HepG2 (cell line): ENCODE measurements around the gene AMZ2. TPM values are rescaled to one million over a fixed set of nuclear protein-coding genes. Genes with fewer than 3 reads are reported as not detected.

Experiments
- CBFB ChIP-seq: sonication (generic); formaldehyde crosslinking; IDR thresholded peaks from 2 replicates; pipeline ENCODE4 v1.4.0; 2020; ENCODE audit warnings: missing genetic modification reagents
- CENPBD1 ChIP-seq: sonication (generic); formaldehyde crosslinking; IDR thresholded peaks from 2 replicates; pipeline ENCODE4 v1.8.0; 2022; ENCODE audit warnings: missing genetic modification reagents, low read depth, mild to moderate bottlenecking, borderline replicate concordance
- ELK4 ChIP-seq: sonication (generic); formaldehyde crosslinking; IDR thresholded peaks from 2 replicates; pipeline ENCODE4 v1.9.0; 2021; ENCODE audit warnings: missing genetic modification reagents, borderline replicate concordance
- ETV5 ChIP-seq: IDR thresholded peaks from 2 replicates; pipeline ENCODE4 v1.6.1; 2018; ENCODE audit warnings: missing biosample characterization, missing genetic modification reagents, inconsistent platforms, borderline replicate concordance
- FOXO1 ChIP-seq: sonication (generic); formaldehyde crosslinking; IDR thresholded peaks from 2 replicates; pipeline ENCODE4 v1.4.0; 2020; ENCODE audit warnings: missing genetic modification reagents
- GLI4 ChIP-seq: sonication (generic); formaldehyde crosslinking; IDR thresholded peaks from 2 replicates; pipeline ENCODE4 v1.5.1; 2020; ENCODE audit warnings: missing genetic modification reagents, mild to moderate bottlenecking, moderate library complexity, borderline replicate concordance
- HOXD1 ChIP-seq: sonication (generic); formaldehyde crosslinking; IDR thresholded peaks from 2 replicates; pipeline ENCODE4 v1.5.0; 2020; ENCODE audit warnings: missing genetic modification reagents
- MEIS1 ChIP-seq: sonication (generic); formaldehyde crosslinking; IDR thresholded peaks from 2 replicates; pipeline ENCODE4 v1.9.0; 2021; ENCODE audit warnings: mild to moderate bottlenecking, missing genetic modification reagents, moderate library complexity, borderline replicate concordance
- SMAD1 ChIP-seq: sonication (generic); formaldehyde crosslinking; IDR thresholded peaks from 2 replicates; pipeline ENCODE4 v1.4.0; 2020; ENCODE audit warnings: missing genetic modification reagents, low read depth, mild to moderate bottlenecking, borderline replicate concordance
- XRCC5 ChIP-seq: fragments of 200-400 bp; formaldehyde crosslinking; optimal IDR thresholded peaks from 2 replicates; pipeline ENCODE3; 2017; ENCODE audit warnings: mild to moderate bottlenecking, low read length
- ZIK1 ChIP-seq: sonication (generic); formaldehyde crosslinking; IDR thresholded peaks from 2 replicates; pipeline ENCODE4 v1.5.0; 2020; ENCODE audit warnings: mild to moderate bottlenecking, low read depth, missing genetic modification reagents, borderline replicate concordance
- ZNF12 ChIP-seq: sonication (generic); formaldehyde crosslinking; IDR thresholded peaks from 2 replicates; pipeline ENCODE4 v1.5.0; 2020; ENCODE audit warnings: missing genetic modification reagents
- ZNF280B ChIP-seq: sonication (generic); formaldehyde crosslinking; IDR thresholded peaks from 2 replicates; pipeline ENCODE4 v1.5.0; 2020; ENCODE audit warnings: missing genetic modification reagents, mild to moderate bottlenecking, borderline replicate concordance
- ZNF367 ChIP-seq: sonication (generic); formaldehyde crosslinking; IDR thresholded peaks from 2 replicates; pipeline ENCODE4 v1.4.0; 2020; ENCODE audit warnings: missing genetic modification reagents, borderline replicate concordance
- ZNF414 ChIP-seq: sonication (generic); formaldehyde crosslinking; IDR thresholded peaks from 2 replicates; pipeline ENCODE4 v1.5.0; 2020; ENCODE audit warnings: missing genetic modification reagents
- ZNF430 ChIP-seq: sonication (generic); formaldehyde crosslinking; IDR thresholded peaks from 2 replicates; pipeline ENCODE4 v1.9.0; 2021; ENCODE audit warnings: mild to moderate bottlenecking, missing genetic modification reagents
- ZNF562 ChIP-seq: sonication (generic); formaldehyde crosslinking; IDR thresholded peaks from 2 replicates; pipeline ENCODE4 v1.8.0; 2022; ENCODE audit warnings: missing genetic modification reagents, borderline replicate concordance
- ZNF639 ChIP-seq: conservative IDR thresholded peaks from 2 replicates; pipeline ENCODE4 v1.6.1; 2018; ENCODE audit warnings: missing genetic modification reagents
- ZNF7 ChIP-seq: IDR thresholded peaks from 2 replicates; pipeline ENCODE4 v1.6.1; 2016; ENCODE audit warnings: missing biosample characterization, missing genetic modification reagents
- ZNF720 ChIP-seq: sonication (generic); formaldehyde crosslinking; IDR thresholded peaks from 2 replicates; pipeline ENCODE4 v1.4.0; 2020; ENCODE audit warnings: missing genetic modification reagents
- polyA plus RNA-seq, 8 experiments: library from polyadenylated mRNA; depleted of rRNA in 3 of 8; stranded (reverse) in 7 of 8; unstranded in 1 of 8; fragments of >200 nt; fragmentation: Illumina TruSeq in 4 of 8; extraction: Trizol in 4 of 8; gene quantifications; 2 replicates each; pipeline versions ENCODE4 v1.2.1 to v1.2.3, GENCODE V29; 2011 to 2016; ENCODE audit warnings: low read depth in 4 of 8, missing spikeins in 1 of 8, mixed read lengths in 1 of 8; ENCODE audit not compliant: insufficient read depth in 1 of 8
- total RNA-seq, 5 experiments: library from RNA; depleted of rRNA; stranded (reverse); fragments of >200 nt; fragmentation: Illumina TruSeq; extraction: Trizol; gene quantifications; 2 replicates each; pipeline ENCODE4 v1.2.3, GENCODE V29; 2016; ENCODE audit warnings: low read depth in 1 of 5

AMZ2 gene
- total and polyA plus RNA-seq, 2 of the 13 experiments (the other 11 are each of a cell fraction or from before 2014, with no cell fraction given), result 86.9 to 90.2 TPM

- TF ChIP-seq ELK4 (CRISPR knock-in tag) (no peak), ZNF280B (CRISPR knock-in tag) (peak; percentile 78; the same call in 1 of the 2 replicates), MEIS1 (CRISPR knock-in tag) (peak; percentile 58; the same call in 1 of the 2 replicates), GLI4 (CRISPR knock-in tag) (no peak; the same call in 1 of the 2 replicates), HOXD1 (no peak), XRCC5 (peak; percentile 56), CBFB (CRISPR knock-in tag) (no peak; the same call in 1 of the 2 replicates), ZNF7 (CRISPR knock-in tag) (no peak), ZNF562 (no peak), ETV5 (CRISPR knock-in tag) (peak; percentile 67), SMAD1 (CRISPR knock-in tag) (peak; percentile 46; the same call in 1 of the 2 replicates), ZNF720 (CRISPR knock-in tag) (no peak), ZNF367 (CRISPR knock-in tag) (no peak), ZNF639 (CRISPR knock-in tag) (peak; percentile 45; the same call in 1 of the 2 replicates), ZNF12 (CRISPR knock-in tag) (0 out of 2 replicates have a peak, but pooled peaks have one; percentile 36), ZIK1 (no peak), ZNF414 (CRISPR knock-in tag) (no peak), ZNF430 (CRISPR knock-in tag) (no peak; the same call in 1 of the 2 replicates), FOXO1 (CRISPR knock-in tag) (0 out of 2 replicates have a peak, but pooled peaks have one; percentile 51), CENPBD1 (CRISPR knock-in tag) (no peak)
Observed at GRCh38 chr17:68291836-68292688, 44.2 kb downstream of the AMZ2 start (continued).
